ENCODE results near the gene EPC2. TPM values are rescaled to one million over a fixed set of nuclear protein-coding genes. Genes with fewer than 3 reads are reported as not detected.

EPC2 gene
- total and polyA plus RNA-seq, 2 of the 8 experiments (the other 6 are each of a cell fraction or from before 2014, with no cell fraction given) = 16.1 to 25.7 TPM

DNA sequence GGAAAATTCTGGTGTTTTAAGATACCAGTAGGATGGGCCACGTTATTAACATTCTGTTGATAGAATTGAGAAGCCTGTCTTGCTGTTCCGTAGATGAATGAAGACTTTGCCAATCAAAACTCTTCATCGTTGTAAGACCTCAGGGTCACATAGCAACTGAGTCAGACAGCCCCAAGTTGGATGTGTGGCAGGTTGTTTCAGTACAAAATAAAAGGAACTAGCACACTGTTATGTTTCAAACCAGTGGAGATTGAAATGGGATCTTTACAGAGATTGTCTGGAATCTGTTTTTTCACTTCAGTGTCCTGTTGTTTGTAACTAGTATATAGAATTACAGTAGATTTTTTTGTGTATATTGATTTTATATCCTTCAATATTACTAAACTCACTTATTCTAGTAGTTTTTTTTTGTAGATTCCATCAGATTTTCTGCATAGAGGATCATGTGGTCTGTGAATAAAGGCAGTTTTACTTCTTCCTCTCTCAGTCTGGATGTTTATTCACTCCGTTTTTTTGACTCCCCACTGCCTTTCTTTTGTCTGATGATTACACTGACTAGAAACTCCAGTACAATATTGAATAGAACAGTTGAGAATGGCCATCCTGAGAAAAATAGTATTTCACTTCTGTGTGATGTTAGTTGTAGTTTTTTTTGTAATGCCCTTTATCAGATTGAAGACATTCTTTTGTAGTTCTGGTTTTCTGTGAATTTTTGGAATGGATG is 22.7 kb downstream of the EPC2 start:
- H2BK5ac ChIP-seq (ENCODE audit: low read depth, low read length) = no peak overlapping the region
- peaks cover 3 to 10% of the 10 kb centered on the region in 2 experiments for H4K20me1 ChIP-seq (replicated peaks in 1 of 2; ENCODE audit: control insufficient read depth in 1 of 2, insufficient read depth in 2 of 2, low read length in 2 of 2)
- H3K4me3 ChIP-seq (ENCODE audit: extremely low read depth in 1 of 4, insufficient read depth in 2 of 4, low read depth in 3 of 4, low read length in 4 of 4) = no peak overlapping the region
- peaks cover 0 to 3% (median 0%) of the 10 kb centered on the region in 4 experiments; a peak in 1 of 7 replicates for H3K4me1 ChIP-seq (replicated peaks in 1 of 4; ENCODE audit: control insufficient read depth in 3 of 4, insufficient read depth in 4 of 4, low read length in 3 of 4)
- FAIRE-seq (no peak), DNase-seq (ENCODE audit: low read depth in 1 of 2, low spot score in 2 of 2) (no peak)
- H2BK12ac ChIP-seq (ENCODE audit: low read depth, low read length) = no peak overlapping the region
- no peaks in the 10 kb centered on the region for H3K27me3 ChIP-seq (replicated peaks in 1 of 4; ENCODE audit: control insufficient read depth in 3 of 4, extremely low read depth in 1 of 4, insufficient read depth in 3 of 4, low read length in 3 of 4)
- H3K9ac ChIP-seq (replicated peaks in 1 of 4; ENCODE audit: extremely low read depth in 1 of 4, low read depth in 3 of 4, low read length in 3 of 4) = no peak overlapping the region
- H2AK5ac ChIP-seq (ENCODE audit: low read depth, low read length) = no peak overlapping the region
- H4K91ac ChIP-seq (replicated peaks; ENCODE audit: insufficient read length, low read length) = no peak overlapping the region
- H2BK120ac ChIP-seq (replicated peaks; ENCODE audit: low read depth, low read length) = no peak overlapping the region
- WGBS, 2 experiments (ENCODE audit: extremely low coverage in 1 of 2, insufficient coverage in 1 of 2, insufficient read length in 1 of 2, insufficient replicate concordance in 2 of 2, low coverage in 1 of 2, low lambda C conversion rate in 2 of 2, missing lambda C conversion rate in 1 of 2) = 72% methylated on average over 4 of the region's 4 CpGs; no CpG with 5 or more reads in 1 of the 2 experiments
- H3K27ac ChIP-seq (ENCODE audit: low read depth, low read length) = no peak overlapping the region
- POLR2A ChIA-PET (ENCODE audit: partially characterized antibody) = no interaction called here
- peaks cover 10 to 99% of the 10 kb centered on the region in 2 experiments for H3K79me2 ChIP-seq (ENCODE audit: control insufficient read depth in 1 of 2, insufficient read depth in 2 of 2, low read length in 2 of 2)
- H3K56ac ChIP-seq (replicated peaks; ENCODE audit: insufficient read length, low read depth, low read length) = no peak overlapping the region
- CTCF ChIA-PET (ENCODE audit: partially characterized antibody) = no interaction called here
- H3K14ac ChIP-seq (ENCODE audit: insufficient read length) = no peak overlapping the region
- no peak overlapping the region for H3K4me2 ChIP-seq (ENCODE audit: insufficient read depth in 1 of 2, low read depth in 2 of 2, low read length in 2 of 2)
- H2BK15ac ChIP-seq (ENCODE audit: low read length) = no peak overlapping the region
- H3K9me3 ChIP-seq (ENCODE audit: insufficient read depth in 2 of 2, low read depth in 1 of 2, low read length in 1 of 2) = no peaks in the 10 kb centered on the region
- peaks cover 2% of the 10 kb centered on the region; the same call in 1 of the 2 replicates for H3K79me1 ChIP-seq (ENCODE audit: low read depth, low read length)
- no peak overlapping the region for H2AFZ ChIP-seq (ENCODE audit: low read length)
- TF ChIP-seq YY1 (IDR thresholded peaks at IDR 0.05; ENCODE audit: low read depth, low read length) (no peak), SP2 (IDR thresholded peaks at IDR 0.05; ENCODE audit: low read length) (no peak), SIRT6 (IDR thresholded peaks at IDR 0.05; ENCODE audit: low read length) (no peak), TAF7 (optimal IDR thresholded peaks at IDR 0.05; ENCODE audit: borderline replicate concordance, low read depth, low read length) (no peak), GABPA (IDR thresholded peaks at IDR 0.05; ENCODE audit: borderline replicate concordance, insufficient read depth, low read length) (no peak)
- no peaks in the 10 kb centered on the region for H3K36me3 ChIP-seq (ENCODE audit: control insufficient read depth in 2 of 4, insufficient read depth in 4 of 4, low read length in 3 of 4)
- H3K4ac ChIP-seq (replicated peaks; ENCODE audit: insufficient read length, low read depth, low read length) = no peak overlapping the region
- no peak overlapping the region for H3K23ac ChIP-seq (ENCODE audit: insufficient read length)
- H3K23me2 ChIP-seq (ENCODE audit: low read depth, low read length) = no peaks in the 10 kb centered on the region
- H4K8ac ChIP-seq (ENCODE audit: extremely low read depth, insufficient read depth, low read length) = no peak overlapping the region
- H3K18ac ChIP-seq (ENCODE audit: extremely low read depth, low read length) = no peak overlapping the region
- H4K5ac ChIP-seq (ENCODE audit: insufficient read length, low read depth, low read length) = no peak overlapping the region
- no peak overlapping the region for H2BK20ac ChIP-seq (ENCODE audit: low read length)

Measured in H1 (cell line).